Colon (tissue), 2 donors: Measurements from ENCODE around the gene RAB7A.

Source experiments
- FAIRE-seq: peaks from 2 replicates; lab custom pipeline; 2012; peaks lifted over from hg19 to GRCh38; lab: Jason Lieb, UNC
- donor health status: control.
- donor health status: control.

Gene RAB7A

DNA sequence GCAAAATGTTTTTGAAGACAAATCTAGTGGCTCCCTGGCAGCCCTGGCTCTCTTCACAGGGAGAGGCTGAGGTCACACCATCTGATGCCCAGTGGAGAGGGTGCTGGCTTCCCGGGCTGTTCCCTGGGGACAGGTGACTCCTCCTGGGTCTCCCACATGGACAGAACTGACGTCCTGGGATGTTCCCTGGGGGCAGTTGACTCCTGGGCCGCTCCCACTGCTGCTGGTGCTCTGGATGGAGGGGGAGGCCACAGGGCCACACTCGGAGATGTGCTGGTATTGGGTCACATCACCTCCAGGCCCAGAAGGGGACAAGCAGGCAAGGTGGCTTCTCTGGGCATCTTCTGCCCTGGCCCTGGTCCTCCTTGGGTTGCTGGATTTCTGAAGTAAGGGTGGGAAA, 125.6 kb downstream of the RAB7A start:
- no peak for FAIRE-seq

DNA sequence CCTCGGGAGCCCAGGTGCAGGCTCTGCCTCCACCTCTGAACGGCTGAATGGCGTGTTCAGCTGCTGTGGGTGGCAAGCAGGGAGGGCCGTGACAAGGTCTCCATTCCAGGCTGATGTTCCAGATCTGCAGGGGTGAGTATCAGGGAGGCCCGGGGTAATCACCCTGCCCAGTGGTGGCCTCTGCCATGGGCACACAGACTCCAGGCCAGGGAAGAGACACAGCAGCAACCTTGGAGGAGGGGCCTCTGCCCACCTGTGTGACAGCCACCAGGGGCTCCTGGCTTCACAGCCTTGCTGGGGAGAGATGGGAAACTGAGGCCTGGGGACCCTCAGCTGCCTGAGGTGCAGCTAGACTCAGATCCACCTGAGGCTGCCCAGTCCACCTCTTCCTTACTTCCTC, 127.8 kb downstream of the RAB7A start:
- no peak for FAIRE-seq

DNA sequence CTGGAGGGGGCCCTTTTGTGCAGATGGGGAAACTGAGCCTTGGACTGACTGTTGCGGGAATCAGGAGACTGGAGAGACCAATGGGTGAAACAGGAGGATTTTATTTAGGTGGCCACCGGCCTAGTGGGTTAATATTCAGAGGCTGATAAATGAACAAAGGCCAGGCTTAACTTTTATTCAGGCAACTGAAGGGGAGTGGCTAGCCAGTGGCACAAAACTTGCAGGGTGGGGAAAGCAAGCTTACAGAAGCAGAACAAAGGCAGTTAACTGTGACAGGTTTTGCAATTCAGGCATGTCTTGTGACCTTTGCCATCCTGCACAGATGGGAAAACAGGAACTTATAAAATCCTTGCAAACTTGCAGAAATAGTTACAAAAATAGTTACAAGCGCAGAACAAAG, 128.5 kb downstream of the RAB7A start:
- no peak for FAIRE-seq

DNA sequence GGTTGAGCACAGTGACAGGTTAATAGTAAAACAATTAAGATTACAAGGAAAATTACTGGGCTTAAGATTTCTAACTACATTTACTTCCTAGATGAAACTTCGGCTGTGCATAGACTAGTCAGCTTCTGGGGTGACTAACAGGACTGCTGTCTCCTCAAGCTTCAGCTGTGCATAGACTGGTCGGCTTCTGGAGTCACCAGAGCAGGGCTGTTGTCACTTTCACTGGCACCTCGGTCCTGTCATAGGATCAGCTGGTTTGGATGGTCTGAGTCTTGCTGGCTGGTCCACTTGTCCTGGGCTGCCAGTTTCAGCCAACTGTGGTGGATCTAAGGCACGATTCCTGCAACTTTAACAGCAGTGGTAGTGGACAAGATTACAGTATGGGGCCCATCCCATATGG, 129.6 kb downstream of the RAB7A start:
- no peak for FAIRE-seq

DNA sequence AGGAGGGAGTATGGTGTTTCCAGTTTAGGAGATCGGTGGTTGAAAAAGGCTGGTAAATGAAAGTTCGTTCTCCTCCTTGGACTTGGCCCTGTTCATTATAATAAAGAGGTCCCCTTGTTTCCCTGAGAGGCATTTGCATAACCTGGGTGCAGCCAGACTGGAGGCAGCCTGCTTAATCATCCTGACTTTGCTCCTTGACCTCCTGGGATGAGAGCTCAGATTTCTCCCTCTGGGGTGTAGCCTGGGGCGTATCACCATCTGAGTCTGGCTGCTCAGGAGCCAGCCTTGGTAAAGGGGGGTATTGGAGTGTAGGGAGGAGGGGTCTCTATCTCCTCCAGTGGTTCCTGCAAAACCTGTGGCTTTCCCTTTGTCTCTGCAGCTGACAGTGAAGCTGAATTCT, 132.2 kb downstream of the RAB7A start:
- FAIRE-seq = no peak

DNA sequence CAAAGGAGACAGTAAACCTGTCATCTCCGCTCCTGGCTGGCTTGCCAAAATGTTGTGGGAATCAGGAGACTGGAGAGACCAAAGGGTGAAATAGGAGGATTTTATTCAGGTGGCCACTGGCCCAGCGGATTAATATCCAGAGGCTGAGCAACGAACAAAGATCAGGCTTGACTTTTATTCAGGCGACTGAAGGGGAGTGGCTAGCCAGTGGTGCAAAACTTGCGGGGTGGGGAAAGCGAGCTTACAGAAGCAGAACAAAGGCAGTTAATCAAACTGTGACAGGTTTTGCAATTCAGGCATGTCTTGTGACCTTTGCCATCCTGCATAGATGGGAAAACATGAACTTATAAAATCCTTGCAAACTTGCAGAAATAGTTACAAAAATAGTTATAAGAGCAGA, 133.6 kb downstream of the RAB7A start:
- no peak for FAIRE-seq

DNA sequence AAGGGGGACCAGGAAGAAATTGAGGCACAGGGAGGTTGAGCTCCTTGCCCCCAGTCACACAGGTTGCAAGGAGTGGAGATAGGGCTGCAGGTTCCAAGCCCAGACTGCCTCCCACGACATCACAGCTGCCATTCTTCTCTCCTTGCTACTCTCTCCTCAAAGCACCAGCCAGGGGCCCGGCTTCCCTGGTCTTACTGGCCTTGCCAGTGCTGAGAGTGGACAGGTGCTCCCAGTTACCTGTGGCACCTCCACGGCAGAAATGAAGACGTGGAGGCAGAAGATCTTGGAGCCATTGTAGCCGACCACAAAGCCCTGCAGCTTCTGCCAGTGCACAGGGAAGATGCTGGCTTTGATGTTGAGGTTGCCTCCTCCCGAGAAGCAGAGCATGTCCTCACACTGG, 135.5 kb downstream of the RAB7A start:
- FAIRE-seq = no peak

DNA sequence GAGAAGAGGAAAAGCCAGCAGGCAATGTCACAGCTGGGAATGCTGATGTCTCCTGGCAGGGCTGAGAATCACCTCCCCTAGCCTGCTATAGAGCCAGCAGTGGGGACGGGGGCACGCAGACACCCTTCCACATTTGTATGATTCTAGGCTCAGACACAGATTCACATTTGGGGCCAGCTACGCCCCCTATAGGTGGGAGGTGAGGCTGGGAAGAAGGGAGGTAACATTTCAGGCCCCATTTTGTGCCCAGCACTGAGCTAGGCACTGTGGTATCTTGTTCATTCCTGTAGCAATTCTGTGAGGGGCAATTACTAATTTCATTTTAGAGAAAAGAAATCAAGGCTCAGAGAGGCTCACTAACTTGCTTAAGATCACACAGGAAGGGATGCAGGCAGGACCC, 137.6 kb downstream of the RAB7A start:
- FAIRE-seq = no peak
